ENCODE measurements around the gene LRP2.

GRCh38 chr2:169162613-169163012 lies 199.7 kb downstream of the LRP2 start:
- TF ChIP-seq POLR2A (IDR thresholded peaks at IDR 0.05; ENCODE audit: low read depth, low read length): no peak
- TF ChIP-seq, protein P1, sequence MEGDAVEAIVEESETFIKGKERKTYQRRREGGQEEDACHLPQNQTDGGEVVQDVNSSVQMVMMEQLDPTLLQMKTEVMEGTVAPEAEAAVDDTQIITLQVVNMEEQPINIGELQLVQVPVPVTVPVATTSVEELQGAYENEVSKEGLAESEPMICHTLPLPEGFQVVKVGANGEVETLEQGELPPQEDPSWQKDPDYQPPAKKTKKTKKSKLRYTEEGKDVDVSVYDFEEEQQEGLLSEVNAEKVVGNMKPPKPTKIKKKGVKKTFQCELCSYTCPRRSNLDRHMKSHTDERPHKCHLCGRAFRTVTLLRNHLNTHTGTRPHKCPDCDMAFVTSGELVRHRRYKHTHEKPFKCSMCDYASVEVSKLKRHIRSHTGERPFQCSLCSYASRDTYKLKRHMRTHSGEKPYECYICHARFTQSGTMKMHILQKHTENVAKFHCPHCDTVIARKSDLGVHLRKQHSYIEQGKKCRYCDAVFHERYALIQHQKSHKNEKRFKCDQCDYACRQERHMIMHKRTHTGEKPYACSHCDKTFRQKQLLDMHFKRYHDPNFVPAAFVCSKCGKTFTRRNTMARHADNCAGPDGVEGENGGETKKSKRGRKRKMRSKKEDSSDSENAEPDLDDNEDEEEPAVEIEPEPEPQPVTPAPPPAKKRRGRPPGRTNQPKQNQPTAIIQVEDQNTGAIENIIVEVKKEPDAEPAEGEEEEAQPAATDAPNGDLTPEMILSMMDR (conservative IDR thresholded peaks at IDR 0.05; ENCODE audit: low read depth, low read length): no peak
- no peak for TF ChIP-seq BHLHE40 (IDR thresholded peaks at IDR 0.05; ENCODE audit: low read depth, low read length)
- no peak for TF ChIP-seq CEBPB (IDR thresholded peaks at IDR 0.05; ENCODE audit: low read depth, low read length)
- no peak for TF ChIP-seq MAFK (IDR thresholded peaks at IDR 0.05; ENCODE audit: low read depth, low read length)
